GM12801 (cell line): ENCODE measurements around the gene ARL2BP.

Experiments used
- CTCF ChIP-seq: IDR thresholded peaks from one replicate; pipeline ENCODE4 v1.5.1; 2011; ENCODE audit warnings: control low read depth; ENCODE audit not compliant: insufficient read length; ENCODE audit errors: extremely low read depth

The ARL2BP gene

GRCh38 chr16:57239107-57239506 is 6.0 kb upstream of the ARL2BP start:
- TF ChIP-seq CTCF = no peak

- TF ChIP-seq CTCF = no peak
Measured at GRCh38 chr16:57240851-57241250, 4.2 kb upstream of the ARL2BP start.

- no peak for TF ChIP-seq CTCF
Measured at GRCh38 chr16:57242650-57243049, 2.4 kb upstream of the ARL2BP start.

- TF ChIP-seq CTCF = no peak
Measured at GRCh38 chr16:57244463-57244766, 644 bp upstream of the ARL2BP start.

GRCh38 chr16:57245472-57246113 is 534 bp downstream of the ARL2BP start:
- no peak for TF ChIP-seq CTCF

- TF ChIP-seq CTCF = no peak
Measured at GRCh38 chr16:57251352-57251751, 6.3 kb downstream of the ARL2BP start.

GRCh38 chr16:57252148-57252721 is 7.2 kb downstream of the ARL2BP start:
- TF ChIP-seq CTCF = no peak
